Ovary (tissue), 10 donors: ENCODE data around the gene CMTM6. TPM values are rescaled to one million over a fixed set of nuclear protein-coding genes. Genes with fewer than 3 reads are reported as not detected.

Source experiments
- DNase-seq, 5 donors: peaks; one replicate each; pipeline ENCODE4 v3.0.0-alpha.2; 2019 to 2020
- H3K27ac ChIP-seq, 2 donors: fragments of 200-600 bp; one replicate each; pipeline versions ENCODE4 v1.5.1 to v1.8.0; 2019 to 2022
- H3K27me3 ChIP-seq: fragments of 200-600 bp; one replicate; pipeline ENCODE4 v1.8.0; 2022
- H3K36me3 ChIP-seq: fragments of 200-600 bp; sonication (generic); one replicate; pipeline ENCODE4 v1.5.1; 2019
- H3K4me1 ChIP-seq: one replicate; pipeline ENCODE4 v1.8.1; 2013; ENCODE audit warnings: mild to moderate bottlenecking, moderate library complexity; ENCODE audit not compliant: insufficient read depth
- H3K4me3 ChIP-seq: fragments of 200-600 bp; sonication (generic); one replicate; pipeline ENCODE4 v1.5.1; 2017
- H3K9me3 ChIP-seq, 2 donors: fragments of 200-600 bp in 1 of 2; sonication (generic) in 1 of 2; one replicate each; pipeline versions ENCODE4 v1.5.1 to v1.8.1; 2013 to 2019; ENCODE audit warnings: mild to moderate bottlenecking in 1 of 2, moderate library complexity in 1 of 2
- CTCF ChIP-seq, 3 donors: fragments of 450-650 bp in 2 of 3; fragments of 200-600 bp in 1 of 3; IDR thresholded peaks; one replicate each; pipeline versions ENCODE4 v1.5.1 to v1.8.0; 2016 to 2022; ENCODE audit warnings: antibody characterized with exemption in 3 of 3, mild to moderate bottlenecking in 1 of 3
- EP300 ChIP-seq: sonication (generic); formaldehyde crosslinking; IDR thresholded peaks from one replicate; pipeline ENCODE4 v1.6.1; 2017; ENCODE audit warnings: antibody characterized with exemption
- POLR2A ChIP-seq: fragments of 450-650 bp; IDR thresholded peaks from one replicate; pipeline ENCODE4 v1.6.1; 2017; ENCODE audit warnings: antibody characterized with exemption, mild to moderate bottlenecking, moderate library complexity
- WGBS, 3 donors: extraction: QIAGEN DNeasy Blood & Tissue Kit in 1 of 3; methylation state at CpG; one replicate each; pipeline versions ENCODE4 v1.1.5 to v1.1.7; 2013 to 2017; 5-methylcytosine and 5-hydroxymethylcytosine counted together
- intact Hi-C, 4 donors: fragments of 100-400 bp; cut with DNase I; formaldehyde crosslinking; loops; one replicate each; pipeline versions ENCODE4 v1.11.0 to v1.15.1; 2022 to 2023
- long read RNA-seq, 3 donors: library from polyadenylated mRNA in 2 of 3; unstranded in 2 of 3; transcript quantifications; one replicate each; pipeline ENCODE4 v2.0.0 and lab custom pipeline, GENCODE V29; 2021 to 2026
- polyA plus RNA-seq, 2 donors: library from polyadenylated mRNA; stranded (reverse); fragments of 200-250 nt in 1 of 2; fragments of 350-450 nt in 1 of 2; fragmentation: Illumina TruSeq in 1 of 2; extraction: RNeasy Lipid Tissue Mini Kit (QIAGEN cat#74804) in 1 of 2; gene quantifications; one replicate each; pipeline ENCODE4 v1.2.3, GENCODE V29; 2013 to 2014
- total RNA-seq, 7 donors: library from RNA; depleted of rRNA in 2 of 7; stranded (reverse); fragments of >200 nt in 2 of 7; fragmentation: NEBNext Ultra II Directional in 3 of 7; extraction: Animal tissue kit (Norgen Biotek cat#: 25700) in 3 of 7; gene quantifications; one replicate each; pipeline versions ENCODE4 v1.1.0 to v1.2.4, GENCODE V29; 2016 to 2023
- donor health status: DM: no; HTN: no; CAD: no; lungs with moderate emphysema.
- donor health status: DM: no; HTN: no; CAD: no.
- donor health status: Bipolar disorder and iron deficiency.
- donor health status: DM: yes; HTN: yes; CAD: no.
- donor health status: DM: no; HTN: no; CAD: no.
- donor health status: DM: yes; HTN: yes; CAD: no.

Gene CMTM6
- 100 to 1,000 TPM in 1 of 7 donors, 10 to 100 TPM in 6; 24.1 to 150 (median 25.9) TPM for total RNA-seq
- 10 to 100 TPM; 19.7 to 30.3 TPM for polyA plus RNA-seq
- long read RNA-seq, donor 1, transcript CMTM6-201 (4 exons, 3,863 nt), result major isoform, 351 of 373 reads
- long read RNA-seq, donor 1, partial matches to known transcripts, result 2 of 373 reads
- long read RNA-seq, donor 1, other reads (novel, unspliced or antisense), result 19 of 373 reads
- long read RNA-seq, donor 2, transcript CMTM6-201 (4 exons, 3,863 nt), result major isoform, 28 of 29 reads
- long read RNA-seq, donor 2, partial matches to known transcripts, result 0 of 29 reads
- long read RNA-seq, donor 2, other reads (novel, unspliced or antisense), result 0 of 29 reads
- long read RNA-seq, donor 3, transcript CMTM6-201 (4 exons, 3,863 nt), result major isoform, 113 of 133 reads
- long read RNA-seq, donor 3, partial matches to known transcripts, result 1 of 133 reads
- long read RNA-seq, donor 3, other reads (novel, unspliced or antisense), result 19 of 133 reads

- DNase-seq, result peak; percentile 78 to 86 (median 83)
- no peaks in the 10 kb centered on the region for H3K36me3 ChIP-seq
- no peaks in the 10 kb centered on the region for H3K27me3 ChIP-seq
- no peaks in the 10 kb centered on the region for H3K4me1 ChIP-seq
- H3K27ac ChIP-seq, result peak within 1 kb of the TSS; percentile 58 to 83
- TF ChIP-seq CTCF (IDR thresholded peaks at IDR 0.05), result no peak
- peak; percentile 62 for TF ChIP-seq POLR2A
- no peaks in the 10 kb centered on the region for H3K9me3 ChIP-seq
- 0 to 1% (median 0%) methylated on average over 56 to 61 of the region's 61 CpGs for WGBS, 3 donors
- intact Hi-C loops, result loop anchor here in 1 of 4 donors (10.0 kb wide), 1 partner anchor 432 kb away; no protein-coding TSS in a partner anchor
- H3K4me3 ChIP-seq, result peak within 1 kb of the TSS; percentile 79
Observed at GRCh38 chr3:32502118-32502945, at the start of gene CMTM6. Gene CMTM6 (minus strand): TSS chr3:32502852. CDS start chr3:32502745, 107 bp downstream.

- Histone ChIP-seq H3K27ac (no peak overlapping the region), H3K36me3 (no peaks in the 10 kb centered on the region), H3K4me3 (no peak overlapping the region), H3K9me3 (no peaks in the 10 kb centered on the region), H3K4me1 (peaks cover 2% of the 10 kb centered on the region), H3K27me3 (no peaks in the 10 kb centered on the region)
- TF ChIP-seq EP300, result no peak
- TF ChIP-seq POLR2A, result no peak
- TF ChIP-seq CTCF (IDR thresholded peaks at IDR 0.05), result no peak
- DNase-seq, result no peak
- WGBS, 3 donors, result 96 to 100% (median 97%) methylated on average over 1 of the region's 1 CpG
- intact Hi-C loops, result no loop called here
Observed at GRCh38 chr3:32552013-32552412, 49.4 kb upstream of the CMTM6 start.

- intact Hi-C loops, result no loop called here
- DNase-seq, result no peak
- Histone ChIP-seq H3K4me1 (peaks cover 2% of the 10 kb centered on the region), H3K27ac (no peak overlapping the region), H3K9me3 (no peaks in the 10 kb centered on the region), H3K36me3 (no peaks in the 10 kb centered on the region), H3K4me3 (no peak overlapping the region), H3K27me3 (no peaks in the 10 kb centered on the region)
- TF ChIP-seq EP300 (no peak), POLR2A (no peak), CTCF (IDR thresholded peaks at IDR 0.05) (no peak)
Observed at GRCh38 chr3:32551496-32551895, 48.8 kb upstream of the CMTM6 start.

GRCh38 chr3:32551087-32551486, 48.4 kb upstream of the CMTM6 start:
- Histone ChIP-seq H3K4me3 (no peak overlapping the region), H3K9me3 (no peaks in the 10 kb centered on the region), H3K27ac (no peak overlapping the region), H3K27me3 (no peaks in the 10 kb centered on the region), H3K36me3 (no peaks in the 10 kb centered on the region), H3K4me1 (peaks cover 2% of the 10 kb centered on the region)
- DNase-seq, result no peak
- WGBS, 3 donors, result 81 to 86% (median 81%) methylated on average over 2 of the region's 2 CpGs
- TF ChIP-seq CTCF (IDR thresholded peaks at IDR 0.05) (no peak), POLR2A (no peak), EP300 (no peak)
- intact Hi-C loops, result no loop called here
